Left kidney (tissue), 2 donors: ENCODE results near the gene NAALADL2. TPM values are rescaled to one million over a fixed set of nuclear protein-coding genes. Genes with fewer than 3 reads are reported as not detected.
"Not testable (repeated sequence)": the region's sequence is repeated elsewhere in the genome, so short reads cannot be mapped to it uniquely, and the experiment has no call there.

ENCODE experiments used
- DNase-seq: peaks from one replicate; pipeline ENCODE4 v3.0.0-alpha.2; 2013
- polyA plus RNA-seq: library from polyadenylated mRNA; unstranded; fragments of 120-200 nt; gene quantifications from one replicate; pipeline ENCODE4 v1.2.1, GENCODE V29; 2013; ENCODE audit not compliant: insufficient read length

The NAALADL2 gene
- polyA plus RNA-seq, 1 donor: 19.9 TPM

DNA sequence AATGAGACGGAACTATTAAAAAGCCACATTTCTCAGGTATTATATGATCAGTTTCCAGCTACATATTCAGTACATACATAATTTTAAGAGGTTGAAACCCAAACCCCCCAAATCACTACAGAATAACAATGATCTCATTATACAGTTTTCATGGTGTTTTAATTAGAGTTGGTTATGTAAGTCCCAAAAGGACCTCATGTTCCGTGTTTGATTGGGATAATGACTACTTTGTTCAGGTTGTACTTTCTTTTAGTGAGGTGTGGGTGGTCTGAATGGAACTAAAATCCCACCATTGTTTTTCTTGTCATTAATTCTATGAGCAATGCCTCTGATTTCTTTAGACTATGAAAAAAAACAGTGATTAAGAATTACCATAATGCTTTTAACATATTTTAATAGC lies 905.6 kb downstream of the NAALADL2 start:
- no peak for DNase-seq

GRCh38 chr3:175770426-175770825 lies 911.3 kb downstream of the NAALADL2 start:
- no peak for DNase-seq

GRCh38 chr3:175777495-175777894 lies 918.4 kb downstream of the NAALADL2 start:
- DNase-seq: no peak

- no peak for DNase-seq
Measured at GRCh38 chr3:175777965-175778364, 918.8 kb downstream of the NAALADL2 start.

- DNase-seq: no peak
Measured at GRCh38 chr3:175778994-175779393, 919.9 kb downstream of the NAALADL2 start.

GRCh38 chr3:175787109-175787508 lies 928.0 kb downstream of the NAALADL2 start:
- not testable (repeated sequence) for DNase-seq

DNA sequence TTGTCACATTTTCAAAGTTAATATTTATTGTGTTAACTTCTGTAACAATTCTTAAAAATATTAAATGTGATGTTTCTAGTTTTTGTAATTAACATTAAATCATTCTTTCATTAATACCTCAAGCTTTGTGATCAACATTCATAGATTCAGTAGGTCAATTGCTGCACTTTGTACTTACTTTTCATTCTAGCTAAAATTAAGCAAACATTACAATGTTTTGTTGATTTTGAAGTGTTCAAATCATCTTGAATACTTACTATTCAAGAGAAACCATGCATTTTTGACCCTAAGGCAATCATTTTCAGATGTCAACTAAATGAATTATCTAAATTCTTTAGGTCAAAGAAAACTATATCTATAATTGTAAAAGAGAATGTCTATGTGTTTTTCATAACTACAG lies 933.1 kb downstream of the NAALADL2 start:
- DNase-seq: no peak

GRCh38 chr3:175798326-175798725 lies 939.2 kb downstream of the NAALADL2 start:
- DNase-seq: no peak

DNA sequence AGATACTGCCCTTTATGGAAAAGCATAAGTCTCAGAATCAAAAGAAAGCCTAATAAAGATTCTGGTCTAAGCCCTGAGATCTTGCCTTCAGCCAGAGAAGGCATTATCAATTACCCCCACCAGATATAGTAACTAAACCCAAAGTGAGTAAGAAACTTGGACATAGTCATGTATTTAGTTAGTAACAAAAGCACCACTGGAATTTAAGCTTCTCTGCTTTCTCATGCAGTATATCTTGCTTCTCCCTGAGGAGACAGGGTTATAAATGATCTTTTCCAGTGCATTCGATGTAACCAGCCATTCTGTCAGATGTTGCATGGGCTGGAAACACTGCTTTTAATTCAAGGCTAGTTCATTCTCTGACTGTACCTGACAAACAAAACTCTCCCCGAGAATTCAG lies 946.7 kb downstream of the NAALADL2 start:
- DNase-seq: no peak

- DNase-seq: no peak
Measured at GRCh38 chr3:175807175-175807574, 948.0 kb downstream of the NAALADL2 start.

- DNase-seq: no peak
Measured at GRCh38 chr3:175818811-175819464, 959.8 kb downstream of the NAALADL2 start.

GRCh38 chr3:175822766-175823491 lies 963.8 kb downstream of the NAALADL2 start:
- DNase-seq: not testable (repeated sequence)

DNA sequence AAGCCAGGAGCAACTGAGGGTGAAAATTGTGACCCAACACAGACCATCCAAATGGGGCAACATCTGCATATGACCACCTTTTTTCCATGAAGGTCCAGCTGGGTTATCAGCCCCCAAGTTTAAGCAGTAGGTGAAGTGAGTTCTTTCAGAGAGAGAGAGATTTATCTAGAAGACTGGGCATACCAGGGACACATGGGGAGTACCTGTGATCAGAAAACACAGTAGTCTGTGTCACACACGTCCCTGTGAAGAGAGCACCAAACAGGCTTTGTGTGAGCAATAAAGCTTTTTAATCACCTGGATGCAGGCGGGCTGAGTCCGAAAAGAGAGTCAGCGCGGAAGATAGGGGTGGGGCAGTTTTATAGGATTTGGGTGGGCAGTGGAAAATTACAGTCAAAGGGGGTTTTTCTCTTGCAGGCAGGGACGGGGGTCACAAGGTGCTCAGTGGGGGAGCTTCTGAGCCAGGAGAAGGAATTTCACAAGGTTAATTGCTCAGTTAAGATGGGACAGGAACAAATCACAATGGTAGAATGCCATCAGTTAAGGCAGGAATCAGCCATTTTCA lies 966.0 kb downstream of the NAALADL2 start:
- not testable (repeated sequence) for DNase-seq

GRCh38 chr3:175826759-175827158 lies 967.6 kb downstream of the NAALADL2 start:
- no peak for DNase-seq

DNA sequence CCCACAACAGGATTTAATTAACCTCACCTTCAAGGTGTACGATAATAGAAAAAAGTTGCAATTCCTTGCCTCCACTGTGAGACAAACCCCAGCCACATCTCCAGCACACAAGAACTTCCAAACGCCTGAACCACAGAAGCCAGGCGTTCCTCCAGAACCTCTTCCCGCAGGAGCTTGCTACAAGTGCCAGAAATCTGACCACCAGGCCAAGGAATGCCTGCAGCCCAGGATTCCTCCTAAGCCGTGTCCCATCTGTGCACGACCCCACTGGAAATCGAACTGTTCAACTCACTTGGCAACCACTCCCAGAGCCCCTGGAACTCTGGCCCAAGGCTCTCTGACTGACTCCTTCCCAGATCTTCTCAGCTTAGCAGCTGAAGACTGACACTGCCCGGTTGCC lies 970.7 kb downstream of the NAALADL2 start:
- not testable (repeated sequence) for DNase-seq

DNA sequence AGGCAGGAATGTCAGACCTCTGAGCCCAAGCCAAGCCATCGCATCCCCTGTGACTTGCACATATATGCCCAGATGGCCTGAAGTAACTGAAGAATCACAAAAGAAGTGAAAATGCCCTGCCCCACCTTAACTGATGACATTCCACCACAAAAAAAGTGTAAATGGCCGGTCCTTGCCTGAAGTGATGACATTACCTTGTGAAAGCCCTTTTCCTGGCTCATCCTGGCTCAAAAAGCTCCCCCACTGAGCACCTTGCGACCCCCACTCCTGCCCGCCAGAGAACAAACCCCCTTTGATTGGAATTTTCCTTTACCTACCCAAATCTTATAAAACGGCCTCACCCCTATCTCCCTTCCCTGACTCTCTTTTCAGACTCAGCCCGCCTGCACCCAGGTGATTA lies 976.6 kb downstream of the NAALADL2 start:
- DNase-seq: not testable (repeated sequence)

- DNase-seq: no peak
Measured at GRCh38 chr3:175836617-175837016, 977.5 kb downstream of the NAALADL2 start.

GRCh38 chr3:175837962-175838361 lies 978.8 kb downstream of the NAALADL2 start:
- no peak for DNase-seq

GRCh38 chr3:175839366-175840005 lies 980.4 kb downstream of the NAALADL2 start:
- DNase-seq: no peak

- DNase-seq: no peak
Measured at GRCh38 chr3:175851541-175851940, 992.4 kb downstream of the NAALADL2 start.

- DNase-seq: no peak
Measured at GRCh38 chr3:175852560-175852959, 993.4 kb downstream of the NAALADL2 start.

- DNase-seq: no peak
Measured at GRCh38 chr3:175857666-175858270, 998.6 kb downstream of the NAALADL2 start.
